Measurements from ENCODE around the gene PARD3B. TPM values are rescaled to one million over a fixed set of nuclear protein-coding genes. Genes with fewer than 3 reads are reported as not detected.

The PARD3B gene
- total and polyA plus RNA-seq, 2 of the 8 experiments (the other 6 are each of a cell fraction or from before 2014, with no cell fraction given), result 1.2 to 5.7 TPM

DNA sequence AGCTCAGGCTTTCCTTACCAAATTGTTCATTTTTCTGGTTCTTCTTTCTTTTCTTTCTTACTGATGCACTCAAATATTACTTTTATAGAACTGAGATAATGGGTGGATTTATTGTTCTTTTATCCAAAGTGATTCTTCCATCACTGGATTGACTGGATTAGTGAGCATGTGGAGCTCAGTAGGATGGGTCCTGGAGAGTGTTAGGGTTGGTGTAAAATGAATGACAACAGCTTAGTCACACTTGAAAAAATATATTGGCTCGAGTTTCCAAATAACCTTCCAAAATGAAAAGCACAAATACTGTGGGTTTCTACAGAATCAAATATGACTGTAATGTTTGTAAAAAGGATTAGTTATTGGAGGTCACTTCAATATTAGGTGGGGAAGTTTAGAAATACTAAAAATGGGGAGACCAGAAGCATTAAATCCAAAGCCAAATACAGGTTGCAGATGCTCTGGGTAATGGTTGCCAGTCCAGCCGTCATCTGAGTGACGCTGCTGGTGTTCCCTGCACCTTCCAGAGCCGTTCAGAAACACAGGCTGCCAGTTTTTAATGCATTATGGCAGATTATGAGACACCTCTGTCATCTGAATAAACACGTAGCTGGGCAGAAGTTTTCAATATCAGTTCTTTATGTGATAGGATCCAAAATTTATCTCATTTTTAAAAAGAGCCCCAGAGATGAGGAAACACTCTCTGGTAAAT is 842.2 kb downstream of the PARD3B start:
- H2BK120ac ChIP-seq (replicated peaks; ENCODE audit: low read depth, low read length), result no peak overlapping the region
- H4K20me1 ChIP-seq (replicated peaks in 1 of 2; ENCODE audit: control insufficient read depth in 1 of 2, insufficient read depth in 2 of 2, low read length in 2 of 2), result no peaks in the 10 kb centered on the region
- FAIRE-seq (peak; percentile 24), DNase-seq (ENCODE audit: low read depth in 1 of 2, low spot score in 2 of 2) (no peak)
- H3K56ac ChIP-seq (replicated peaks; ENCODE audit: insufficient read length, low read depth, low read length), result no peak overlapping the region
- H3K79me1 ChIP-seq (ENCODE audit: low read depth, low read length), result no peaks in the 10 kb centered on the region
- H2AK5ac ChIP-seq (ENCODE audit: low read depth, low read length), result no peak overlapping the region; the same call in 1 of the 2 replicates
- no peak overlapping the region for H3K4me2 ChIP-seq (ENCODE audit: insufficient read depth in 1 of 2, low read depth in 2 of 2, low read length in 2 of 2)
- no peak overlapping the region for H3K9ac ChIP-seq (replicated peaks in 1 of 4; ENCODE audit: extremely low read depth in 1 of 4, low read depth in 3 of 4, low read length in 3 of 4)
- H4K8ac ChIP-seq (ENCODE audit: extremely low read depth, insufficient read depth, low read length), result no peak overlapping the region
- H3K14ac ChIP-seq (ENCODE audit: insufficient read length), result no peak overlapping the region
- H4K91ac ChIP-seq (replicated peaks; ENCODE audit: insufficient read length, low read length), result peak overlapping the region; percentile 56
- POLR2A ChIA-PET (ENCODE audit: partially characterized antibody), result no interaction called here
- H3K23ac ChIP-seq (ENCODE audit: insufficient read length), result no peak overlapping the region
- no peak overlapping the region for H2BK20ac ChIP-seq (ENCODE audit: low read length)
- no peak overlapping the region for H3K18ac ChIP-seq (ENCODE audit: extremely low read depth, low read length)
- H3K27ac ChIP-seq (ENCODE audit: low read depth, low read length), result no peak overlapping the region
- CTCF ChIA-PET (ENCODE audit: partially characterized antibody), result interaction anchor here (0.8 kb wide), 1 partner anchor 500 kb away, joined by 3 read pairs; no protein-coding TSS in a partner anchor
- no peaks in the 10 kb centered on the region for H3K9me3 ChIP-seq (ENCODE audit: insufficient read depth in 2 of 2, low read depth in 1 of 2, low read length in 1 of 2)
- no peak overlapping the region for H2BK12ac ChIP-seq (ENCODE audit: low read depth, low read length)
- peaks cover 0 to 7% (median 2%) of the 10 kb centered on the region in 4 experiments; a peak in 2 of 7 replicates for H3K4me1 ChIP-seq (replicated peaks in 1 of 4; ENCODE audit: control insufficient read depth in 3 of 4, insufficient read depth in 4 of 4, low read length in 3 of 4)
- H3K4ac ChIP-seq (replicated peaks; ENCODE audit: insufficient read length, low read depth, low read length), result no peak overlapping the region
- H2AFZ ChIP-seq (ENCODE audit: low read length), result no peak overlapping the region
- H2BK15ac ChIP-seq (ENCODE audit: low read length), result no peak overlapping the region
- no peak overlapping the region for H2BK5ac ChIP-seq (ENCODE audit: low read depth, low read length)
- H3K4me3 ChIP-seq (ENCODE audit: extremely low read depth in 1 of 4, insufficient read depth in 2 of 4, low read depth in 3 of 4, low read length in 4 of 4), result no peak overlapping the region
- no peaks in the 10 kb centered on the region for H3K27me3 ChIP-seq (replicated peaks in 1 of 4; ENCODE audit: control insufficient read depth in 3 of 4, extremely low read depth in 1 of 4, insufficient read depth in 3 of 4, low read length in 3 of 4)
- H3K79me2 ChIP-seq (ENCODE audit: control insufficient read depth in 1 of 2, insufficient read depth in 2 of 2, low read length in 2 of 2), result no peaks in the 10 kb centered on the region
- 83% methylated on average over 5 of the region's 5 CpGs; no CpG with 5 or more reads in 1 of the 2 experiments for WGBS, 2 experiments (ENCODE audit: extremely low coverage in 1 of 2, insufficient coverage in 1 of 2, insufficient read length in 1 of 2, insufficient replicate concordance in 2 of 2, low coverage in 1 of 2, low lambda C conversion rate in 2 of 2, missing lambda C conversion rate in 1 of 2)
- H3K23me2 ChIP-seq (ENCODE audit: low read depth, low read length), result no peaks in the 10 kb centered on the region
- H4K5ac ChIP-seq (ENCODE audit: insufficient read length, low read depth, low read length), result no peak overlapping the region
- H3K36me3 ChIP-seq (ENCODE audit: control insufficient read depth in 2 of 4, insufficient read depth in 4 of 4, low read length in 3 of 4), result no peaks in the 10 kb centered on the region
- TF ChIP-seq SIN3A (conservative IDR thresholded peaks at IDR 0.05 in 1 of 2, IDR thresholded peaks at IDR 0.05 in 1 of 2; ENCODE audit: low read depth in 1 of 2, low read length in 2 of 2), result no peak
- TF ChIP-seq ASH2L (IDR thresholded peaks at IDR 0.05; ENCODE audit: low read length), result no peak
- no peak for TF ChIP-seq RNF2 (IDR thresholded peaks at IDR 0.05; ENCODE audit: borderline replicate concordance, low read depth, low read length, missing control alignments, poor library complexity, severe bottlenecking)
- no peak for TF ChIP-seq CBX5 (IDR thresholded peaks at IDR 0.05; ENCODE audit: low read depth, low read length)
- no peak for TF ChIP-seq NRF1 (IDR thresholded peaks at IDR 0.05; ENCODE audit: low read depth, low read length)
- no peak for TF ChIP-seq RXRA (IDR thresholded peaks at IDR 0.05; ENCODE audit: insufficient read depth, low read depth, low read length)
- no peak for TF ChIP-seq HDAC6 (IDR thresholded peaks at IDR 0.05; ENCODE audit: low read depth, low read length)
- TF ChIP-seq SP4 (IDR thresholded peaks at IDR 0.05; ENCODE audit: low read length), result no peak
- no peak for TF ChIP-seq CTBP2 (IDR thresholded peaks at IDR 0.05; ENCODE audit: borderline replicate concordance, insufficient read depth, insufficient read length, low read length)
- TF ChIP-seq TAF1 (IDR thresholded peaks at IDR 0.05; ENCODE audit: low read depth, low read length), result no peak
- TF ChIP-seq, protein P1, sequence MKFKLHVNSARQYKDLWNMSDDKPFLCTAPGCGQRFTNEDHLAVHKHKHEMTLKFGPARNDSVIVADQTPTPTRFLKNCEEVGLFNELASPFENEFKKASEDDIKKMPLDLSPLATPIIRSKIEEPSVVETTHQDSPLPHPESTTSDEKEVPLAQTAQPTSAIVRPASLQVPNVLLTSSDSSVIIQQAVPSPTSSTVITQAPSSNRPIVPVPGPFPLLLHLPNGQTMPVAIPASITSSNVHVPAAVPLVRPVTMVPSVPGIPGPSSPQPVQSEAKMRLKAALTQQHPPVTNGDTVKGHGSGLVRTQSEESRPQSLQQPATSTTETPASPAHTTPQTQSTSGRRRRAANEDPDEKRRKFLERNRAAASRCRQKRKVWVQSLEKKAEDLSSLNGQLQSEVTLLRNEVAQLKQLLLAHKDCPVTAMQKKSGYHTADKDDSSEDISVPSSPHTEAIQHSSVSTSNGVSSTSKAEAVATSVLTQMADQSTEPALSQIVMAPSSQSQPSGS (IDR thresholded peaks at IDR 0.05; ENCODE audit: low read length), result no peak

Measured in H1 (cell line).